ENCODE results near the gene MAML1.
"Not testable (repeated sequence)": the region's sequence is repeated elsewhere in the genome, so short reads cannot be mapped to it uniquely, and the experiment has no call there.

MAML1 gene

DNA sequence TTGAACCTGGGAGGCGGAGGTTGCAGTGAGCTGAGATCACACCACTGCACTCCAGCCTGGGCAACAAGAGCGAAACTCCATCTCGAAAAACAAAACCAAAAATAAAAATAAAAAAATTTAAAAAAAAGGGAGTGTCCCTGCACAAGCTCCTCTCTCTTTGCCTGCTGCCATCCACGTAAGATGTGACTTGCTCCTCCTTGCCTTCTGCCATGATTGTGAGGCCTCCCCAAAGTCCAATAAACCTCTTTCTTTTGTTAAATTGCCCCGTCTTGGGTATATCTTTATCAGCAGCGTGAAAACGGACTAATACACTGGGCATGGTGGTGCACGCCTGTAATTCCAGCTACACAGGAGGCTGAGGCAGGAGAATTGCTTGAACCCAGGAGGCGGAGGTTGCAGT, 56.7 kb downstream of the MAML1 start:
- H3K4me3 ChIP-seq (ENCODE audit: low read depth, low read length); H3K36me3 ChIP-seq (ENCODE audit: control insufficient read depth, insufficient read depth, low read length); H3K9ac ChIP-seq (ENCODE audit: low read depth, low read length); H3K4me1 ChIP-seq (ENCODE audit: control insufficient read depth, insufficient read depth, low read length); H3K27me3 ChIP-seq (ENCODE audit: control insufficient read depth, insufficient read depth, low read length); H3K9me3 ChIP-seq (ENCODE audit: control insufficient read depth, insufficient read depth, low read length): not testable (repeated sequence)

GRCh38 chr5:179791881-179792611, 59.4 kb downstream of the MAML1 start:
- Histone ChIP-seq H3K9me3 (ENCODE audit: control insufficient read depth, insufficient read depth, low read length) (no peaks in the 10 kb centered on the region), H3K4me3 (ENCODE audit: low read depth, low read length) (no peak overlapping the region), H3K27me3 (ENCODE audit: control insufficient read depth, insufficient read depth, low read length) (no peaks in the 10 kb centered on the region), H3K9ac (ENCODE audit: low read depth, low read length) (no peak overlapping the region), H3K4me1 (ENCODE audit: control insufficient read depth, insufficient read depth, low read length) (peaks cover 2% of the 10 kb centered on the region), H3K36me3 (ENCODE audit: control insufficient read depth, insufficient read depth, low read length) (no peaks in the 10 kb centered on the region)

DNA sequence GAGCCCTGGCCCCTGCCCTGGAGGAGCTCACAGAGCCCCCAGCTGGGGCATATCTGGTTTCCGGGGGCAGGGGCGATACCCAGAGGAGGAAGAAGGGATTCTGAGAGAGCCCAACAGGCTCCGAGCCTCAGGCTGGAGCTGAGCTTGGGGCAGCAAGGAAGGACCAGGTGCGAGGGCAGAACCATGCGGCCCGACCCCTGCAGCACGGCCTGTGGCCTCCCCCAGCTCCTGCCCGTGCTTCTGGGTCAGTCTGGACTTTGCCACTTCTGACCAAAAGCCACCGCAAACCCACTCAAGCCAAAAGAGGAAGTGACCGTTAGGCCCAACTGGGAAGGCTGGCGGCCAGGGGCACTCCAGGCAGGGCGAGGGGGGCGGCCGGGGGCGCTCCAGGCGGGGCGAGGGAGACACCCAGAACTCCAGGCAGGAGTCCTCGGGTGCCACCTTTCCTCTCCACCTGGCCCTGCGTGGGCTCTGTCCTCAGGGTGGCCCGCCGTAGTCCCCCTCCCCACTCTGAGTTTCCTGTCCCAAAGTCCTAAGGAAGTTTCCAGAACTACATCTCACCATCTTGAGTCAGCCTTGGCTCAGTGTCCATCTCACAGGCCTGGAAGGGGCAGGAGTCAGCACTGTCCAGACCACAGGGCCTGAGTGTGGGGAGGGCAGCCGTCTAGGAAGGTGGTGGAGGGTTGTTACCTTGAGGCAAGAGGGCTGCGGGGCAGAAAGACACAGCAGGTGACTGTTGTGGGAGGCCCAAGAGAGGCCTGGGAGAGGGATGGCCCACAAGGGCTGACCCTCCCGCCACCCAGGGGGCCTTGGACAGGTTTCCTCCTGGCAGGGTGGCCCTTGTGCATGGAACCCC, 60.2 kb downstream of the MAML1 start:
- H3K36me3 ChIP-seq (ENCODE audit: control insufficient read depth, insufficient read depth, low read length): no peaks in the 10 kb centered on the region
- H3K9ac ChIP-seq (ENCODE audit: low read depth, low read length): no peak overlapping the region
- H3K9me3 ChIP-seq (ENCODE audit: control insufficient read depth, insufficient read depth, low read length): no peaks in the 10 kb centered on the region
- no peak overlapping the region for H3K4me3 ChIP-seq (ENCODE audit: low read depth, low read length)
- H3K4me1 ChIP-seq (ENCODE audit: control insufficient read depth, insufficient read depth, low read length): peaks cover 2% of the 10 kb centered on the region
- H3K27me3 ChIP-seq (ENCODE audit: control insufficient read depth, insufficient read depth, low read length): no peaks in the 10 kb centered on the region

GRCh38 chr5:179793468-179794139, 61.0 kb downstream of the MAML1 start, which contains the start of gene LTC4S:
LTC4S (plus strand) TSS chr5:179793986; CDS start chr5:179794081, 95 bp downstream.
- Histone ChIP-seq H3K4me3 (ENCODE audit: low read depth, low read length) (peak within 1 kb of the TSS; percentile 63), H3K9ac (ENCODE audit: low read depth, low read length) (peak within 1 kb of the TSS; percentile 26), H3K4me1 (ENCODE audit: control insufficient read depth, insufficient read depth, low read length) (peaks cover 2% of the 10 kb centered on the region)

GRCh38 chr5:179794171-179794570, 61.5 kb downstream of the MAML1 start:
- Histone ChIP-seq H3K36me3 (ENCODE audit: control insufficient read depth, insufficient read depth, low read length) (peaks cover 10% of the 10 kb centered on the region), H3K4me3 (ENCODE audit: low read depth, low read length) (no peak overlapping the region), H3K27me3 (ENCODE audit: control insufficient read depth, insufficient read depth, low read length) (no peaks in the 10 kb centered on the region), H3K9me3 (ENCODE audit: control insufficient read depth, insufficient read depth, low read length) (no peaks in the 10 kb centered on the region), H3K4me1 (ENCODE audit: control insufficient read depth, insufficient read depth, low read length) (peaks cover 2% of the 10 kb centered on the region), H3K9ac (ENCODE audit: low read depth, low read length) (peak overlapping the region; percentile 26)

More at GRCh38 chr5:179793468-179794139, 61.0 kb downstream of the MAML1 start, which contains the start of gene LTC4S:
- Histone ChIP-seq H3K27me3 (ENCODE audit: control insufficient read depth, insufficient read depth, low read length) (no peaks in the 10 kb centered on the region), H3K36me3 (ENCODE audit: control insufficient read depth, insufficient read depth, low read length) (peaks cover 4% of the 10 kb centered on the region), H3K9me3 (ENCODE audit: control insufficient read depth, insufficient read depth, low read length) (no peaks in the 10 kb centered on the region)

DNA sequence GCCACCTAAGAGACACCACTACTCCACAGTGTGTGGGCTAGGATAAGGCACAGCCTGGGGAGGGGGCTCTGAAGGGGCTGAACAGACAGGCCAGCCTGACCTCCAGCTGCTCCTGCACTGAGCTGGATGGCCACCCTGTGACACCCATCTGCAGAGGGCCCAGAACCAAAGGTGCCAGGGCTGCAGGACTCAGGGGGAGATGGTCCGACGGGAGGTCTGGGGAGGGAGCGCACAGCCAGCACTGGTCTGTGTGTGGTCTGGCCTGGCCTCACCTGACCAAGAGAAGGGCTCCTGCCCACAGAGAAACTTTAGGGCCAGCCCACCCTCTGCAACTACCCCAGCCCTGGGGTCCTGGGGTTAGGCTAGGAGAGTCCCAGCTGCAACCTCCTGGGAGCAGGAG, 62.0 kb downstream of the MAML1 start:
- H3K27me3 ChIP-seq (ENCODE audit: control insufficient read depth, insufficient read depth, low read length): no peaks in the 10 kb centered on the region
- peak overlapping the region; percentile 26 for H3K9ac ChIP-seq (ENCODE audit: low read depth, low read length)
- H3K9me3 ChIP-seq (ENCODE audit: control insufficient read depth, insufficient read depth, low read length): no peaks in the 10 kb centered on the region
- H3K4me3 ChIP-seq (ENCODE audit: low read depth, low read length): no peak overlapping the region
- peaks cover 14% of the 10 kb centered on the region for H3K36me3 ChIP-seq (ENCODE audit: control insufficient read depth, insufficient read depth, low read length)
- peaks cover 2% of the 10 kb centered on the region for H3K4me1 ChIP-seq (ENCODE audit: control insufficient read depth, insufficient read depth, low read length)

DNA sequence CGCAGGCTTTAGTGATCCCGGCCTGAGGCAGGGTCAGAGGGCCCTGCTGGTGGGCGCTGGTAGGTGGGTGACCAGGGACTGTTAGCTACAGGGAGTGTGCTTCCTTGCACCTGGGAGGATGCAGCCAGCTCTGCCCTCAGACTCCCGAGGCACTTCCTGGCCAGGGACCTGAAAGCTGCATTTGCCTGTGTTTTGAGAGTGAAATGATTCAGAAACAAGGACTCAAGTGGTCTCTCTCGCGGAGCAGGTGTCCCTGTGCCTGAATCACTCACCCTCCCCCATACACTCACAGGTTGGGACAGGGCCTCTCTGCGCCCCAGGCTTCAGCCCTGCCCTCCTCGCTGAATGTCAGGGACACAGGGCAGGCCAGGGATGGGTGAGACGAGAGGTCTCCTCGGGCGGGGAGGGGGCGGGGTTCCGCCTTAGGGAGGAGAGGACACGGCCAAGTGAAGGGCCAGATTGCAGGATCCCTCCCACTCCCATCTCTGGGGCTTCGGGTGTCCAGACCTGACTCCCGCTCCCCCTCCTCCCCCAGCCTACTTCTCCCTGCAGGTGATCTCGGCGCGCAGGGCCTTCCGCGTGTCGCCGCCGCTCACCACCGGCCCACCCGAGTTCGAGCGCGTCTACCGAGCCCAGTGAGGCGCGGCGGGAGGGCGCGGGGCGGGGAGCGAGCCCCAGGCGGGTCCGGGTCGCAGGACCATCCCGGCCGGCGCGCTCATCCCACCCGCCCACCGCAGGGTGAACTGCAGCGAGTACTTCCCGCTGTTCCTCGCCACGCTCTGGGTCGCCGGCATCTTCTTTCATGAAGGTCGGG, 62.6 kb downstream of the MAML1 start:
- peak overlapping the region; percentile 65 for H3K9ac ChIP-seq (ENCODE audit: low read depth, low read length)
- peak overlapping the region; percentile 63 for H3K4me3 ChIP-seq (ENCODE audit: low read depth, low read length)
- peaks cover 2% of the 10 kb centered on the region for H3K4me1 ChIP-seq (ENCODE audit: control insufficient read depth, insufficient read depth, low read length)
- peaks cover 19% of the 10 kb centered on the region for H3K36me3 ChIP-seq (ENCODE audit: control insufficient read depth, insufficient read depth, low read length)
- H3K9me3 ChIP-seq (ENCODE audit: control insufficient read depth, insufficient read depth, low read length): no peaks in the 10 kb centered on the region
- no peaks in the 10 kb centered on the region for H3K27me3 ChIP-seq (ENCODE audit: control insufficient read depth, insufficient read depth, low read length)

GRCh38 chr5:179795863-179796833, 63.5 kb downstream of the MAML1 start:
- peak overlapping the region; percentile 65 for H3K9ac ChIP-seq (ENCODE audit: low read depth, low read length)
- H3K4me1 ChIP-seq (ENCODE audit: control insufficient read depth, insufficient read depth, low read length): peaks cover 2% of the 10 kb centered on the region
- H3K9me3 ChIP-seq (ENCODE audit: control insufficient read depth, insufficient read depth, low read length): no peaks in the 10 kb centered on the region
- H3K4me3 ChIP-seq (ENCODE audit: low read depth, low read length): peak overlapping the region; percentile 63
- H3K27me3 ChIP-seq (ENCODE audit: control insufficient read depth, insufficient read depth, low read length): no peaks in the 10 kb centered on the region
- H3K36me3 ChIP-seq (ENCODE audit: control insufficient read depth, insufficient read depth, low read length): peaks cover 20% of the 10 kb centered on the region

DNA sequence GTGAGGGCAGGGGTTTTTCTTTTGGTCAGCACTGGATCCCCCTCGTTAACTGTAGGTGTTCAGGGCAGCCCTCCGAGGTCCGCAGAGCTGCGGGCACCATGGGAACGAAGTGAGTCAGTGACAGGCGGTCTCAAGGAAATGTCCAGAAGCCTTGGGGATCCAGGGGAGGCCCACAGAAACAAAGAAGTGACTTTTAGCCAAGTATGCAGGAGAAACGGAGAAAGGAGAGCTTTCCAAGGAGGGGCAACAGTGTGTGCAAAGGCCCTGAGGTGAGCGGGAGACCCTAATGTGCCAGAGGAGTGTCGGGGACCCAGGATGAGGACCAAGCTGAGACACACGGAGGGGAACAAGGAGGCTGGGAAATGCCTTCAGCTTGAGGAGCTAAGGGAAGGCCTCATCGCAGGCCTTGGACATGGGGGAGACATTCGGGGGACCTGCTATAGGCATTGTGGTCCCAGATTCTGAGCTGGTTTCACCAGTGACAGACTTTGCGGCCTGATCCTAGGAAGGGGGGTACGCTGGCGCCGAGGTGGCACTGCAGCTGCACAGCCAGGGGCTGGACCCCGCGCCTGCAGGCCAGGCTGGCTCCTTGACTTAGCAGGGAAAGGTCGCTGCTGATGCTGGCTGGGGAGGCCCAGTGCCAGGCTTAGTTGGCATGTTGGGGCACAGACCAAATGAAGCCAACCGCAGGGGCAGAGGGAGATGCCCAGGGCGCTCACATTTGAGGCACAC, 64.4 kb downstream of the MAML1 start:
- Histone ChIP-seq H3K27me3 (ENCODE audit: control insufficient read depth, insufficient read depth, low read length) (no peaks in the 10 kb centered on the region), H3K4me1 (ENCODE audit: control insufficient read depth, insufficient read depth, low read length) (peaks cover 2% of the 10 kb centered on the region), H3K9ac (ENCODE audit: low read depth, low read length) (peak overlapping the region; percentile 37), H3K4me3 (ENCODE audit: low read depth, low read length) (peak overlapping the region; percentile 61), H3K9me3 (ENCODE audit: control insufficient read depth, insufficient read depth, low read length) (no peaks in the 10 kb centered on the region), H3K36me3 (ENCODE audit: control insufficient read depth, insufficient read depth, low read length) (peaks cover 23% of the 10 kb centered on the region)

DNA sequence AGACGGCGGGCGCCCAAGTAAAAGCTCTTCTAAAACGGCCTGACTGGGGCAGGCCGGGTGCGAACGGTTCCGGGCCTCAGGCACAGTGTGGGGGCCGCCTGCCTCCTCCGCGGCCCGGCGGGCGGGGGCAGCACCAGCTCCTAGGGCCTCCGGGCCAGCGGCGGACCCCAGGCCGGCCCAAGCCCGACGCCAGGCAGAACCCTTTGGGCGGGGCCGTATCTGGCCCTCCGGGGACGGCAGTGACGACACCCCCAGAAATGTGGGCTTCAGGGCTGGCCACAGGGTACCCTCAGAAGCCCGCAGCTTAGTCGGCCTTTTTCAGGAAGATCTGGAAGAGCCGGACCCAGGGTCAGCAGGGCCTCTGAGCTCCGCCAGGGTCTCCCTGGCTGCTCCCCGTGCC, 65.1 kb downstream of the MAML1 start:
- Histone ChIP-seq H3K4me3 (ENCODE audit: low read depth, low read length) (no peak overlapping the region), H3K36me3 (ENCODE audit: control insufficient read depth, insufficient read depth, low read length) (peaks cover 23% of the 10 kb centered on the region), H3K27me3 (ENCODE audit: control insufficient read depth, insufficient read depth, low read length) (no peaks in the 10 kb centered on the region), H3K9me3 (ENCODE audit: control insufficient read depth, insufficient read depth, low read length) (no peaks in the 10 kb centered on the region), H3K4me1 (ENCODE audit: control insufficient read depth, insufficient read depth, low read length) (peaks cover 3% of the 10 kb centered on the region), H3K9ac (ENCODE audit: low read depth, low read length) (no peak overlapping the region)
